GM19193 (cell line): ENCODE results near the gene HMGN1.
A peak's percentile ranks its signal among the peaks of the same experiment; 100 is the strongest.

ENCODE experiments used
- POLR2A ChIP-seq: IDR thresholded peaks from 4 replicates; pipeline ENCODE4 v1.6.1; 2011; ENCODE audit not compliant: insufficient read depth, insufficient read length; ENCODE audit errors: extremely low read depth

The HMGN1 gene

DNA sequence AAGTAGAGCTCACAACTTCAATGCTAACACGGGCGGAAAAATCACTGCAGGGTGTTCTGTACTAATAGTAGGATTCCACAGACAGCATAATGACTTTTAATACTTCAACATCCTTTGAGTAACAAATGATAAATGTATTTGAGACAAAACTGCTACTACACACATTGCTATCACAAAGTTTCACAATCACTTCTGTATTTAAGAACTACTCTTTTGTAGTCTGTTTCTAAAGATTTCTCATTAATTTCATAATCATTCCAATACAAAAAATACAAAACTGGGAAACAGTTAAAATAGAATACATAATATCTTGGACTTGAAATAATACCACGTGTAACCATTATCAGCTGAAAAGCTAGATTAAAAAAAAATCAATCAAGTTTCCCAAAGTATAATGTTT is 2.7 kb downstream of the HMGN1 start:
- no peak for TF ChIP-seq POLR2A

GRCh38 chr21:39345440-39345839 is 3.4 kb downstream of the HMGN1 start:
- no peak for TF ChIP-seq POLR2A

DNA sequence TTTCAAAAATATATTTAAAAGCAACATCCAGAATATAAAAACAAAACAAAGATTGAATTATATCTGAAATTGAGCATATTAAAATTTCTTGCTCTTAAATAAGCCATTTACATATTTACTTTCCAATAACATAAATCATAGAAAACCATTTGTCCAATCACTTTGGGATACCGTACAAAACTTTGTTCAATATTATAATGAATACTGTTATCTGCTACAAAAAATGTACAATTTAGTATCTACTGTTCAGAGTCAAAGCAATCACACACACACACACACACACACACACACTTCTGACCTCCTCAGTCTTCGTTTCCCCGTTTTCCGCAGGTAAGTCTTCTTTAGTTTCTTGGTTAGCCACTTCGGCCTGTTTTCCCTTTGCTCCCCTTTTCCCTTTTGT is 4.0 kb downstream of the HMGN1 start:
- TF ChIP-seq POLR2A = no peak

DNA sequence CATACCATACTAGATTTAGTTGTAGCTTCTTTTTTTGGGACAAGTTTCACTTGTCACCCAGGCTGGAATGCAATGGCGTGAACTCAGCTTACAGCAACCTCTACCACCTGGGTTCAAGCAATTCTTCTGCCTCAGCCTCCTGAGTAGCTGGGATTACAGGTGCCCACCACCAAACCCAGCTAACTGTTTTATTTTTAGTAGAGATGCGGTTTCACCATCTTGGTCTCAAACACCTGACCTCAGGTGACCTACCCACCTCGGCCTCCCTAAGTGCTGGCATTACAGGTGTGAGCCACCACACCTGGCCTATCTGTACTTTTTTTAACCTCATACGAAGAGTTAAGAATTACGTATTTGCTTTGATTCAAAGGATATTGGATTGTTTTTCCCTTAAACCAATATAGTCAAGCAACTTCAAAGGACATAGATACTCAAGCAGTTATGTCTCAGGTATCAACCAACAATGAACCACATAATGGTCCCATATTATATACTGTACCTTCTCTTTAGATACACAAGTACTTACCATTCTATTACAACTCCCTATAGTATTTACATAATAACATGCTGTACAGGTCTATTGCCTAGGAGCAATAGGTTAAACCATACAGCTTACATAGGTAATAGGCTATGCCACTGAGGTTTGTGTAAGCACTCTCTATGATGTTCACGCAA is 7.5 kb downstream of the HMGN1 start:
- no peak for TF ChIP-seq POLR2A

GRCh38 chr21:39340687-39341086 is 8.2 kb downstream of the HMGN1 start:
- TF ChIP-seq POLR2A = peak; percentile 9

DNA sequence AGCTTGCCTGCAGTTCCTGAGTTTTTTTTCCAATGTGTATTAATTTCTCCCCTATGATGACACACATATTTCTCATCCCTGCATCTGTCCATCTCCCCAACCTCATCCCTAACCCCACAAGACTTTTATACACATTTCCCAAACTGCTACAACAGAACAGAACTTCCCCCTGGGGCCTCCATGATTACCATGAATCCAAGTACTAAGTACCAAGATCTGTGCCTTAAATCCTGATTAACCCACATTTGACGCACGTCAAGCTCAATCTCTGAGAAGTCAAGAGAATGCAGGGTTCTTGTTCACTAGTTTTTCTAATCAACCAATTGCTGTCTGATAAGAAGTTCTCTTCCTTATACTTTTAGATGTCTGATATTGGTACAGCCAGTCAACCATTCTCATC is 9.7 kb downstream of the HMGN1 start:
- no peak for TF ChIP-seq POLR2A

DNA sequence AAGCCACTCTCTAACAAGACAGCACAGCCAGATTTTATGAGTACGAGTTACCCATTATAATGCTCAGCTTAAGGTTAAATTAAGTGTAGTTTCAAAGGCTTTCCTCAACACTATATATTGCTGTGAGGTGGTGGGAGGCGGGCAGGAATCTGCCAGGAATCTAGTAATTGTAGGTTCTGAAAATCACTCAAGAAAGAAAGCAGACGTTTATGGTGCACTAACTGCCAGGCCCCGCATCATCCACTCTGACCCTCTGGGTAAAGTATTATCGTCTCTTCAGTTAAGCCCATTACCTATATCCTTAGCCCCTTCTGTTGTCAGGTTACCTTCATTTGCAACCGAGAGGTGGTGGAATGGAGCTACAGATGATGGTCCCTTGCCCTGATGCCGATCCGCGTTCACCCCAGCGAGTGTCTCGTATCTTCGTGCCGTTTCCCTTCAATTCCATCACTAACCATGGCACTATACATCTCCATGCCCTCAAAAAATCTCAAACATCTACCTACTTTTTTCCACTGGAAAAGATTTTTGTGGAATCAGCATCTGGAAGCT is 12.4 kb downstream of the HMGN1 start:
- TF ChIP-seq POLR2A = no peak

- no peak for TF ChIP-seq POLR2A
These were observed 14.3 kb downstream of the HMGN1 start for GRCh38 chr21:39334611-39335010.

GRCh38 chr21:39332175-39332574 is 16.7 kb downstream of the HMGN1 start:
- no peak for TF ChIP-seq POLR2A

DNA sequence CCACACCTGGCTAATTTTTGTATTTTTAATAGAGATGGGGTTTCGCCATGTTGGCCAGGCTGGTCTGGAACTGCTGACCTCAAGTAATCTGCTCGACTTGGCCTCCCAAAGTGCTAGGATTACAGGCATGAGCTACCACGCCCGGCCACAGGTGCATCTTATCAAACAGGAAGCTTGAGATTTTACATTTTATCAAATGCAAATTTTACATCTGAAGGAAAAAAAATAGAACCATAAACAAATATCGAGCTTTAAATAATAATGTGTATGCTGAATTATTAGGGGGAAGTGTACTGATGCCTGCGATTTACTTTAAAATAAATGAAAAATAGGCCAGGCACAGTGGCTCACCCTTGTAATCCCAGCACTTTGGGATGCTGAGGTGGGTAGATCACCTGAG is 18.9 kb downstream of the HMGN1 start:
- TF ChIP-seq POLR2A = no peak

- TF ChIP-seq POLR2A = no peak
These were observed 21.2 kb downstream of the HMGN1 start for GRCh38 chr21:39327727-39328126.

GRCh38 chr21:39326607-39327307 is 22.1 kb downstream of the HMGN1 start:
- TF ChIP-seq POLR2A = no peak

GRCh38 chr21:39325458-39325857 is 23.4 kb downstream of the HMGN1 start:
- no peak for TF ChIP-seq POLR2A

DNA sequence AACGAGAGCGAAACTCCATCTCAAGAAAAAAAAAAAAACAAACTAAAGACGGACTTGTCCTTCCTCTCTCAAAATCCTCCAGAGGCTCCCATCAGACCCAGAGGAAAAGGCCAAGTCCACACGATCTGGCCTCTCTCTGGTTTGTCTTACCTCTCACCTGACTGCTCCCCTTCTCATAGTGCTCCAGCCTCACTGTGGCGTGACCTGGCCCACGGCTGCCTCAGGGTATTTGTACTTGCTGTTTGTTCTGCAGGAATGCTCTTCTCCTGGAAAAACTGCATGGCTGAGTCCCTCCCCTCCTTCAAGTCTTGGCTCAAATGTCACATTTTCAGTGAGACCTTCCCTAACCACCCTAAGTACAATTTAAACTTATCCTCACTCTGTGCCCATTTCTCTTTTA is 27.5 kb downstream of the HMGN1 start:
- no peak for TF ChIP-seq POLR2A

- TF ChIP-seq POLR2A = no peak
These were observed 29.0 kb downstream of the HMGN1 start for GRCh38 chr21:39319814-39320332.

DNA sequence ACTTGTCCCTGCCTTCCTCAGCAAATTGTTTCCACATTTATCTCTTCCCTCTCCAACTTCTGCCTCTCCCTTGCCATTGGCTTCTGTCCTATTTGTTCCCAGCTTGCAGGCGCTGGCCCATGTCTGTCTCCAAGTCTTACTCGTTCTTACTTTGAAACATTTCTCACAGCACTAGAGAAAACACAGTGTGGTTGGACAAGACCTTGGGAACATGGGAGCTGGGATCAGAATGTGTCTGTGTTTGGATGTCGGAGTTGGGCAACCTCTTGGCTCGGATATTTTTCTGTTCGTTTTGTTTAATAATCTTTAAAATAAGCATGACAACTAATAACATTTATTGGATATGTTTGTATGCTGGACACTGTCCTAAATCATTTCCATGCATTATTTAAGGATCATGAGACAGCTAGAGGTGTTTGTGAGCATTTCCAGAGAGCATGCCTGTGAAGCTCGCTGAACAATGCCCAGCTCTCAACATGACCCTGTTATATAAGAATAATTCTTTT is 29.6 kb downstream of the HMGN1 start:
- TF ChIP-seq POLR2A = no peak
